Loucy (cell line): ENCODE results near the gene CHMP1A.
A peak's percentile ranks its signal among the peaks of the same experiment; 100 is the strongest.

Experiments
- H2AFZ ChIP-seq: fragments of 200-600 bp; sonication (generic); 2 replicates; pipeline ENCODE4 v1.6.0; 2016; ENCODE audit warnings: antibody characterized with exemption, mild to moderate bottlenecking, low read length, moderate library complexity
- H3F3A ChIP-seq: fragments of 200-600 bp; 2 replicates; pipeline ENCODE4 v1.6.0; 2016; ENCODE audit warnings: antibody characterized with exemption, low read depth, mild to moderate bottlenecking
- H3K27me3 ChIP-seq: fragments of 200-600 bp; sonication (generic); 2 replicates; pipeline ENCODE4 v1.6.1; 2014; ENCODE audit warnings: low read length, mild to moderate bottlenecking; ENCODE audit not compliant: insufficient read depth, poor library complexity, severe bottlenecking
- H3K36me3 ChIP-seq: fragments of 200-600 bp; sonication (generic); 2 replicates; pipeline ENCODE4 v1.6.1; 2016; ENCODE audit warnings: low read length; ENCODE audit not compliant: insufficient read depth
- H3K4me1 ChIP-seq: fragments of 200-600 bp; sonication (generic); 2 replicates; pipeline ENCODE4 v1.5.1; 2014; ENCODE audit warnings: low read length, mild to moderate bottlenecking; ENCODE audit not compliant: insufficient read depth, poor library complexity, severe bottlenecking
- H3K4me2 ChIP-seq: fragments of 200-600 bp; sonication (generic); 2 replicates; pipeline ENCODE4 v1.6.0; 2014; ENCODE audit warnings: antibody characterized with exemption, low read length, low read depth, mild to moderate bottlenecking; ENCODE audit not compliant: poor library complexity, severe bottlenecking
- H3K4me3 ChIP-seq: fragments of 200-600 bp; sonication (generic); 2 replicates; pipeline ENCODE4 v1.5.1; 2014; ENCODE audit warnings: low read length, mild to moderate bottlenecking, mixed read lengths; ENCODE audit not compliant: poor library complexity, severe bottlenecking
- H3K79me2 ChIP-seq: fragments of 200-600 bp; sonication (generic); 2 replicates; pipeline ENCODE4 v1.6.1; 2014; ENCODE audit warnings: low read length; ENCODE audit not compliant: insufficient read depth
- H3K9ac ChIP-seq: fragments of 200-600 bp; sonication (generic); 2 replicates; pipeline ENCODE4 v1.6.0; 2014; ENCODE audit warnings: mild to moderate bottlenecking, low read depth, low read length, moderate library complexity; ENCODE audit not compliant: poor library complexity, severe bottlenecking
- H3K9me2 ChIP-seq: fragments of 200-600 bp; sonication (generic); replicated peaks from 2 replicates; pipeline ENCODE4 v1.6.1; 2016; ENCODE audit warnings: low read depth, low read length, mixed read lengths
- H3K9me3 ChIP-seq: fragments of 200-600 bp; sonication (generic); 2 replicates; pipeline ENCODE4 v1.6.1; 2014; ENCODE audit warnings: mild to moderate bottlenecking, antibody characterized with exemption, low read length, low read depth; ENCODE audit not compliant: insufficient read depth
- H4K20me1 ChIP-seq: fragments of 200-600 bp; sonication (generic); 2 replicates; pipeline ENCODE4 v1.6.0; 2014; ENCODE audit warnings: antibody characterized with exemption, low read length, mild to moderate bottlenecking; ENCODE audit not compliant: insufficient read depth, poor library complexity, severe bottlenecking
- EZH2phosphoT487 ChIP-seq: fragments of 200-600 bp; IDR thresholded peaks from 2 replicates; pipeline ENCODE4 v1.6.1; 2018; ENCODE audit warnings: antibody characterized with exemption, mild to moderate bottlenecking, moderate library complexity, borderline replicate concordance
- TF ChIP-seq, protein P1 (sequence below): fragments of 200-600 bp; sonication (generic); conservative IDR thresholded peaks from 2 replicates; pipeline ENCODE4 v1.5.1; 2014; ENCODE audit warnings: mild to moderate bottlenecking, antibody characterized with exemption, low read length

CHMP1A gene

DNA sequence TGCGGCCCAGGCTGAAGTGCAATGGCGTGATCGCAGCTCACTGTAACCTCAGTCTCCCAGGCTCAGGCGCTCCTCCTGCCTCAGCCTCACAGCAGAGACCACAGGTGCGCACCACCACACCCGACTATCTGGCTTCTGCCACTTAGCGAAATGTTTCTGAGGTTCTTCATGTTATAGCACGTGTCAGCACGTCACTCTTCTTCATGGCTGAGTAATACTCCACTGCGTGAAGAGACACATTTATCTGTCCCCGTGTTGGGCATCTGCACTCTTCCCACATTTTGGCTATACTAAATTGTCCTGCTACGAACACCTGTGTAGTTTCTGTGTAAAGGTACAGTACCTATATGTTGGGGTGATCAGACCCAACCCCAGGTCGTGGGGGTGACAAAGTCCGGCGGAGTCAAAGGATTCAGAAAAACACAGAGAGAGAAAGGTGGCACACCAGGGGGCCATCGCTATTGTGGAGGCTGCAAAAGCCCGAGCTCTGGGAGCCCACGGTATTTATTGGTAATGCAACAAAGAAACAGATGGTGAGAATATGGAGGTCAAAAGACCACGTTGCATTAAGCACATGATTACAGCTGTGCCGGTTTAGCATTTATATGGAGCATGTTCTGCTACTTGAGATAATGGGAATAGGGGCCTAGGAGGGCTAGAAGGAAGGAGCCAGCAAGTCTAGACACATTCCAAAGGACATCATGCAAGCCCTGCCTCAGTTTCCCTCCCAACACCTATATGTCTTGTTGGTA, 44.9 kb downstream of the CHMP1A start:
- Histone ChIP-seq H3K4me3 (no peak overlapping the region), H3K9me3 (no peaks in the 10 kb centered on the region), H2AFZ (no peak overlapping the region), H3K9me2 (no peaks in the 10 kb centered on the region), H3K36me3 (no peaks in the 10 kb centered on the region), H3K4me1 (peaks cover 16% of the 10 kb centered on the region), H3K27me3 (no peaks in the 10 kb centered on the region), H3K9ac (no peak overlapping the region), H4K20me1 (no peaks in the 10 kb centered on the region), H3K4me2 (peak overlapping the region; percentile 46), H3F3A (no peaks in the 10 kb centered on the region), H3K79me2 (no peaks in the 10 kb centered on the region)
- TF ChIP-seq, protein P1, sequence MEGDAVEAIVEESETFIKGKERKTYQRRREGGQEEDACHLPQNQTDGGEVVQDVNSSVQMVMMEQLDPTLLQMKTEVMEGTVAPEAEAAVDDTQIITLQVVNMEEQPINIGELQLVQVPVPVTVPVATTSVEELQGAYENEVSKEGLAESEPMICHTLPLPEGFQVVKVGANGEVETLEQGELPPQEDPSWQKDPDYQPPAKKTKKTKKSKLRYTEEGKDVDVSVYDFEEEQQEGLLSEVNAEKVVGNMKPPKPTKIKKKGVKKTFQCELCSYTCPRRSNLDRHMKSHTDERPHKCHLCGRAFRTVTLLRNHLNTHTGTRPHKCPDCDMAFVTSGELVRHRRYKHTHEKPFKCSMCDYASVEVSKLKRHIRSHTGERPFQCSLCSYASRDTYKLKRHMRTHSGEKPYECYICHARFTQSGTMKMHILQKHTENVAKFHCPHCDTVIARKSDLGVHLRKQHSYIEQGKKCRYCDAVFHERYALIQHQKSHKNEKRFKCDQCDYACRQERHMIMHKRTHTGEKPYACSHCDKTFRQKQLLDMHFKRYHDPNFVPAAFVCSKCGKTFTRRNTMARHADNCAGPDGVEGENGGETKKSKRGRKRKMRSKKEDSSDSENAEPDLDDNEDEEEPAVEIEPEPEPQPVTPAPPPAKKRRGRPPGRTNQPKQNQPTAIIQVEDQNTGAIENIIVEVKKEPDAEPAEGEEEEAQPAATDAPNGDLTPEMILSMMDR: no peak
- no peak for TF ChIP-seq EZH2phosphoT487

DNA sequence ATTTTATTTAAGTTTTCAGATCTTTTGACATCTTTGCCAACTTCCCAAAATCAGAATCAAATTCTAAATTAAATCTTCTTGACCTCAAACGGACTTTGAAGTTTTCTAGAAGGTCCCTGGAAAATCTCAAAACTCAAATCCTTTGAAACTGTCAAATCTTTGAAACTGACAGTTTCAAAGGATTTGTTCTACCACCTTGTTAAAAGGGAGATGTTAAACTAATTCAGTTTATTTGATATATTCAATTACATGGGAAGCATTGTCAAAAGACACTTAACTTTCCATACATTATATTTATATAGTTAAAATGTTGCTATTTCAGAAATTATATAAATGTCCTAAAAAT, 47.4 kb downstream of the CHMP1A start:
- Histone ChIP-seq H3K79me2 (no peaks in the 10 kb centered on the region), H3K9ac (no peak overlapping the region)

DNA sequence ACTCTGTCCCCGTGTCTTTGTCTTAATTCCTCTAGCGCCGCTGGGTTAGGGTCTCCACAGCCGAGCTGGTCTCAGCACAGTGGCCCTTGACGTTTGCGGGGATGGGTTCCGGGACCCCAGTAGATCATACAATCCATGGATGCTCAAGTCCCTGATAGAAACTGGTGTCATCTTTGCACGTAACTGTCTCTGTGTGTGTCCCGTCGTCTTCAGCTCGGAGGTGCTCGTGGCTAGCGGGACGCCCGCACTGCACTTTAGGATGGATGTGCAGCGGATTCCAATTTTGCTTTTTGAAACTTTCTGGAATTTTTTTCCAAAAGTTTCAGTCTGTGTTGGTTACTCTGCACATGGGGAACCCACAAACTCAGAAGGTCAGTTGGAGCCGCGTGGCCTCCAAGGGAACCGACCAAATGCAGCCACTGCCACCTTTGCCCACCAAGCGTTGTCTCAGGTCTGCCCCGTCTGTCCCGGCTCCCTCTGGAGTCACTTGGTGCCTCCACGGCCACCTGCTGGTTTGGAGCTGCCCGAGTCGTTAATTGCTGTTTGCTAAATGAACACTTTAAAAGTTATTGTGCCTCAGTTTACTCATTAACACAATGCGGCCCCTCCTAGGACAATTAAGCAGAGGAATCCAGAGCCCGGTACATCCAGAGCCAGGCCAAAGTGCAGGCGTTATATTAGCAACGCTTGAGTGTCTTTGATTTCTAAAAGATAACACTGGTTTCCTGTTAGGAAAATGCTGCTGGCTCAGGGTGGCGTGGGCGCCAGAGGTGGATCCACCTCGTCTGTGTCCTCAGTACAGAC, 49.4 kb downstream of the CHMP1A start:
- no peak overlapping the region for H2AFZ ChIP-seq
- TF ChIP-seq EZH2phosphoT487: no peak
- TF ChIP-seq, protein P1: no peak
- H3K36me3 ChIP-seq: no peaks in the 10 kb centered on the region
- H3K4me1 ChIP-seq: peaks cover 4% of the 10 kb centered on the region
- no peaks in the 10 kb centered on the region for H3K9me3 ChIP-seq
- no peak overlapping the region for H3K4me2 ChIP-seq
- no peaks in the 10 kb centered on the region for H3K27me3 ChIP-seq
- no peak overlapping the region for H3K9ac ChIP-seq
- no peaks in the 10 kb centered on the region for H3F3A ChIP-seq
- no peaks in the 10 kb centered on the region for H3K9me2 ChIP-seq
- H3K79me2 ChIP-seq: no peaks in the 10 kb centered on the region
- H3K4me3 ChIP-seq: no peak overlapping the region
- no peaks in the 10 kb centered on the region for H4K20me1 ChIP-seq

More for the DNA sequence above, 47.4 kb downstream of the CHMP1A start:
- no peak overlapping the region for H2AFZ ChIP-seq
- no peaks in the 10 kb centered on the region for H3F3A ChIP-seq
- no peak for TF ChIP-seq EZH2phosphoT487
- H3K9me3 ChIP-seq: no peaks in the 10 kb centered on the region
- H3K27me3 ChIP-seq: no peaks in the 10 kb centered on the region
- no peaks in the 10 kb centered on the region for H3K36me3 ChIP-seq
- H3K9me2 ChIP-seq: no peaks in the 10 kb centered on the region
- no peak overlapping the region for H3K4me3 ChIP-seq
- no peaks in the 10 kb centered on the region for H4K20me1 ChIP-seq
- no peak overlapping the region for H3K4me2 ChIP-seq
- peaks cover 9% of the 10 kb centered on the region for H3K4me1 ChIP-seq
